HG03354 (cell line): ENCODE measurements around the gene PCSK4.
"Not testable (repeated sequence)": the region's sequence is repeated elsewhere in the genome, so short reads cannot be mapped to it uniquely, and the experiment has no call there.

ENCODE experiments used
- ATAC-seq: cut with Tn5 transposase; IDR thresholded peaks from one replicate; pipeline ENCODE4 v1.9.1; 2021; ENCODE audit warnings: mild to moderate bottlenecking; ENCODE audit not compliant: unreplicated experiment, poor library complexity, severe bottlenecking

Gene PCSK4

DNA sequence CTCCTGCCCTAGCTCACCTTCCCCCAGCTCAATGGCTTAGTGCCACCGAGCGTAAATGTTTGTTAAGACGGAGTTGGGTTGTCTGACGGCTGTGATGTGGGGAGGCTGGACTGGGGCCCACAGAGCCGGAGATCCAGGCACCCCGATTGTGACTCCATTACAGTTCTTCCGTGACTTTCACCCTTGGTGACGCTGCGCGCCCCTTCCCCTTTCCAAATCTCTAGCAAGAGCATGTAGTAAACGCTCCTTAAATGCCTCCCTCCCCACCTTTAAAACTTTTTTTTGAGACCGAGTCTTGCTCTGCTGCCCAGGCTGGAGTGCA, 1.7 kb upstream of the PCSK4 start:
- ATAC-seq = no peak

DNA sequence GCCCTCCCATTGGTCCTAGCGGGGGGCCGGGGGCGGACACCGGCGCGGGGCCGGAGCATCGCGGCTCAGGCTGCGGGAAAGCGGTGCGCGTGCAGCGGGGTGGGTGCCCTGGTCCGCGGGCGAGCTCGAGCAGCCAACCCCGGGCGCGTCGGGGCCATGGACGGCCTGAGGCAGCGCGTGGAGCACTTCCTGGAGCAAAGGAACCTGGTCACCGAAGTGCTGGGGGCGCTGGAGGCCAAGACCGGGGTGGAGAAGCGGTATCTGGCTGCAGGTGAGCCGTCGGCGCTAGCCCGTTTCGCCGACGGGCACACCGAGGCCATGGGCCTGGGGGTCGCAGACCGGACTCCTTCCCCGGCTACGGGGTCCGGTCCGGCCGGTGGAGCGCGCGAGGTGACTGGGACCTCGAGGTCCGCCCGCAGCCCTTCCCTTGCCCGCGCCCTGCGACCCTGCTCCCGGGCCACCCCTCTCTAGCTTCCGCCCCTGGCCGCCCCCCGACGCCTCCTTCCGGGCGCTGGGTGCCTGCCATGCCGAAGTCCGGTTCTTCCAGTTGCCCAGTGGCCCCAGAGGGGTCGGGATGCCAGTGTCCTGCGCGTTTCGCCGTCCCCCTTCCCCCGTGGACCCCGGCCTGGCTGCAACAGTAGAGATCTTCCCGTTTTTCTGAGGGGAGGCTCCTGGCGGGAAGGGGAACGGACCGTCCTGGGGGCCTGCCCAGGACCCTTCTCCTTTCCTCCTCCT, 1.1 kb upstream of the PCSK4 start, which contains the start of gene REEP6:
Gene REEP6, plus strand, starts transcription at position 68 of the 735 bp plus-strand sequence. Its CDS starts 89 bp downstream, at position 157.
- peak; percentile 0 for ATAC-seq

DNA sequence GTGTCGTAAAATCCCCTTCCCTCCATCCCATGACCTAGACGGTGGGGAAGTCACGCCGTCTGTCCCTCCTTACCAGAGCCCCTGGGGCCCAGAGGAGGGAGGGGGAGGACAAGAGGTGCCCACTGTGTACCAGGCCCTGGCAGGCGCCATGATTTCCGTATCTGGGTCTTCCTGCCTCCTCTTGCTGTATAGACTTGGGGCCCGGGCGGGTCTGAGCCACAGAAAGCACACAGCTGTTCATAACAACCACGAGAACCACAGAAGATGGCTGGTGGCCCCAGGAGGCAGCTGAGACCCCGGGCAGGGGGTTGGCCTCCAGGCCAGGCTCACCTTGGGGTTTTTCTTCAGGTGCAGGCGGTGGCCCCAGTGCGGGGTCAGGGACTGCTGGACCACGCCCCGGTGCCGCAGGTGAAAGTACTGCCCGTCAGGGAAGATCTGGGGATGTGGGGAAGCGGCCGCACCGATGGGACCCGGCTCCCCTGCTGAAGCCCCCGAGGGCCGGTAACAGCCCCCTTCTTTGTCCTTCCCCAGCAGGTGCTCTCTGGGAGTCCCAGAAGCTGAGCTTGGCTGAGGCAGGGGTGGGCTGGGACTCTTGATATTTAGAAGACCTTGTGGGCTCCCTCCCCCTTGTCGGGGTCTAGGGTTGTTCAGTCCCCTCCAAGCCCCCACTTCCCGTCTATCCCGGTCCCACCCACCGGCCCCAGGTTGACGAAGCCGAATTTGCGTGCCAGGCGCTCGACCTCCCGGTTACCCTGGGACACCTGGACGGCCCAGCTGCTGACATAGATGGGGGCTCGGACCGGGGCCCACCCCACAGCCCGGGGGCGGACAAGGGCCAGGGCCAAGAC, 463 bp downstream of the PCSK4 start:
- ATAC-seq = no peak

DNA sequence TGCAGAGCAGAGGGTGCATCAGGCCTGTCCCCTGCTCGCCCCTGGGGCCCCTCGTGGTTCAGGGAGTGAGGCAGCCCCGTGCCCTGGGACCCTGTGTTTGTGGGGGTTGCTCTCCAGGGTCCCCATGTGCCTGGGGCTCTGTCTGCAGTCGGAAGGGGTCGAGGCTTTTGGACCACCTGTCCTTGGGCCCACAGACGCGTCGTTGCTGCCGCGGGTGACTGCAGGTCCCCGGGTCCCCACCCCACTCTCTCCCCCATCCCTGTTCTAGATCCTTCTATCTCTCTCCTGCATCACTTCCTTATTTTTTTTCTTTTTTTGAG, 1.9 kb downstream of the PCSK4 start:
- no peak for ATAC-seq

DNA sequence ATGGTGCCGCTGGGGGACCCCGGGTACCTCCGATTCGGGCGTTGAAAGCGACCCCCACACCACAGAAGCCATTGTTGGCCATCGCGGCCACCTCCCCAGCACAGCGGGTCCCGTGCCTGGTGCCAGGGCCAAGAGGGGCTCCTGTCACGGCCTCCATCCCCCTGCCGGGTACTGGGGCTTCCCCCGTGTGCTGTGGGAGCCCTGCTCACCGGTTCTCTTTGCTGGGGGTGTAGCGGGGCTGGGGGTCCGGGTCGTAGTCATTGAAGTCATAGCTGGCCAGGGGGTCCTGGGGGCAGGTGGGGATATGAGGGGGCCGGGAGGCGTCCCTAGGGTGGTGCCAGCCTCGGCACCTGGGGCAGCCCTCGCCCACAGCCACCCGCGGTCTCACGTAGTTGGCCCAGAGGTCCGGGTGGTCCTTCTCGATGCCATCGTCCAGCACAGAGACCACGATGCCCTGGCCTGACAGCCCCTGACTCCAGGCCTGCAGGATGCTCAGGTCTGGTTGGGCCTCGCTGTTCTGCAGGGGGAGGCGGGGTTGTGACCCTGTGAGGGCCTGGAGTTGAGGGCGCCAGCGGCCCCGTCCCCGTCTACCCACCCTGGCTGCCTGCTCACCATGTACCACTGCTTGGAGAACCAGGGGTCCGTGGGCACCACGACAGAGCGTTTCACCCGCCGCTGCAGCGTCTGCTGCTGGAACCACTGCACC, 2.4 kb downstream of the PCSK4 start:
- no peak for ATAC-seq

DNA sequence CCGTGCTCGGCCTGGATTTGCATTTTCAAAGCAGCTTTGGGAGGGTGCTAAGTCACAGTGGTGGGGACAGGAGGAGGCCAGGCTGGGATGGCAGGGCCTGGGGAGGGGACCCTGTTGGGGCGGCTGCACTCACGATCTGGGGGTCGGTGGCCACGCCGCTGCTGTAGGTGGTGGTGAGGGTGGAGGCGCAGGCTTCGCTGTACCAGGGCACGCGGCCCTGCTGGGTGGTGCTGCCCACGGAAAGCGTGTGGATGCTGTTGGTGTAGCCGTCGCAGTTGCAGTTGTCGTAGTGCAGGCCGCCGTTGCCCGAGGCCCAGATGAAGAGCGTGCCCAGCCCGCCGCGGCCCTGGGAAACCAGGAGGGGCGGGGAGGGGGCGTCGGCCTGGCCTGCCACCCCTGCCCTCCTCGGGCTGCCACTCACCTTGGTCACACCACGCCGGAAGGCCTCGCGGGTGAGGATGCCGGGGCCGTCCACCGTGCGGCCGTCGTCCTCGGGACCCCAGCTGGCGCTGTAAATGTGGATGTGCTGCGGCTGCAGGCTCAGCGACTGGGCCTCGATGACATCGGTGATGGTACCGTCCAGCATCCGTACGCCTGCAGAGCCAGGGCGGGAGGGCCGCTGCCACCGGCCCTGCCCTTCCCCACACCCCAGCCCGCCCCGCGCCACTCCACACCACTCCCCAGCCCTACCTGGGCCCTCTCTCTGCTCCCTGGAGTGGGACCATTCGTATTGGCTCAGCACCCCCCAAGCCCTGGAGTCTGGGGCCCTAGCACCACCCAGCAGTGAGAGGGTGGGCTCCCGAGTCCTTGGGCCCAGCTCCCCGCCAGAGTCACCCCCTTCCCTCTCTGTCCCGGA, 3.2 kb downstream of the PCSK4 start:
- no peak for ATAC-seq

DNA sequence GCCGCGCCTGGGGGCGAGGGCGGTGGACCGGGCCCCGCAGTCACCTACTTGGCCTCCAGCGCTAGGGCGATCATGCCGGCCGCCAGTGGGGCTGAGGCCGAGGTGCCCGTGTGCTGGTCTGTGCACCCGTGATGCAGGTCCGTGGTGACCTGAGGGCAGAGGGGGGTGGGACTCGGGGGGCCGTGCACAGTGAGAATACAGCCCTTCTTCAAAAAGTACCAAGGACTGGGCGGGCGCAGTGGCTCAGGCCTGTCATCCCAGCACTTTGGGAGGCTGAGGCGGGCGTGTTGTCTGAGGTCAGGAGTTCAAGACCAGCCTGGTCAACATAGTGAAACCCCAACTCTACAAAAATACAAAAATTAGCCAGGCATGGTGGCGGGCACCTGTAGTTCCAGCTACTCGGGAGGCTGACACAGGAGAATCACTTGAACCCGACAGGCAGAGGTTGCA, 6.1 kb downstream of the PCSK4 start:
- no peak for ATAC-seq

DNA sequence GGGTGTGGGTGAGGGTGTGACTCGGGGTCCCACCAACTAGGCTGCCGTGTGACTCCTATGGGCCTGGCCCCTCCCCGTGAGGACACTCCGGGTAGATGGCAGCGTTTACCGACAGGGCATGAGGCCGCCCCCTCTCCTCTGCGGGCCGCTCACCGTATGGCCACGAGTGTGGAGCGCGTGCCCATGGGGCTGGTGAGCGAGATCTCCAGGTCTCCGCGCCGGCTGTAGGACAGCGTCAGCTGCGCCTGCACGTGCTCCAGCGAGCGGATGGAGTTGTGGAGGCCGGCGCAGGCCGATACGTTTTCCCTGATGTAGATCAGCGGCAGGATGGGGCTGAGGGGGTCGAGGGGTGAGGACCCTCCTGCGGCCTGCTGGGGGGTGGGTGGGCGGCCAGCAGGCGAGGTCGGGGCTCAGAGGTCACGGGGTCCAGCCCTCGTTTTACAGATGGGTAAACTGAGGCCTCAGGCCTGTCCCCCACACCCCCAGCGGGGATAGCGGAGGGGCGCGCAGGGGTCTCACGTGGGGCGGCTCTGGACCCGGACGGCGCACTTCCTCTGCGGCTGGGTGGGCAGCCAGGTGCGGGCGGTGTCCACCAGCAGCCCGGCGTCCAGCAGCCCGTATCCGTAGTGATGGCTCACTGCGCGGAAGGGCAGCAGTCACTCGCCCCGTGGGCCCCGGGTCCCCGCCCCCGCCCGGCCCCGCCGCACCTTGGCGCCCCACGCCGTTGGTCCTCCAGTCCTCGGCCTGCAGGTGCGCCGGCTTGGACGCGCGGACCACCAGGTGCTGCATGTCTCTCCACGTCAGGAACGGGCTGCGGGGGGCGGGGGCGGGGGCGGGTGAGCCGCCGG, 6.8 kb downstream of the PCSK4 start:
- ATAC-seq = no peak

DNA sequence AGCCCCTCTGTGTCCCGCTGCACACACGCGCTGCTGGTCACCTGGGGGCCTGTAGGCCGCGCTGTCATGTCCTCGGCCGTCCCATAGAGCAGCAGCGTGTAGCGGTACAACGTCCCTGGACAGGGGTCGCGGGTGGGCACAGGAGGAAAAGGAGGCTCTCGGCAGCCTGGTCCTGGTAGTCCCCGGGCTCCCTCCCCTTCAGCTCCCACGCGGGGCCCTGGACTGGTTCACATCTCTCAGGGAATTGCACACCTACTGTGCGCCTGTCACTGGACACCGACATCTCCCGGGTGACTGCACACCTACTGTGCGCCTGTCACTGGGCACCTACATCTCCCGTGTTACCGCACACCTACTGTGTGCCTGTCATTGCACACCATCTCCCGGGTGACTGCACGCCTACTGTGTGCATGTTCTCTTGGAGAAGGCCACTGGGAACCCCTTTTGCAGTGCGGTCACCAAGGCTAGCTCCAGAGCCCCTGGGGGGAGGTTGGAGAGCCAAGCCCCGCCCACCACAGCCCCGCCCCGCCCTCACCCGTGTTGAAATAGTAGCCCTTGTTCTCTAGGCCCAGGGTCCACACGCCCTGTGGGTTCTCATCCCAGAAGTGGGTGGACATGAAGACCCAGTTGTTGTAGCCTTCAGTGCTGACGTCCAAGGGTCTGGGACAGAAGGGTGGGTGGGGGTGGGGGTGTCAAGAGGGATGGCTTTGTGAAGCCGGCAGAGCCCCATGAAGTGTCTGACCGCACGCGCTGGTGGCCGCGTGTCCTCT, 7.6 kb downstream of the PCSK4 start:
- no peak for ATAC-seq

DNA sequence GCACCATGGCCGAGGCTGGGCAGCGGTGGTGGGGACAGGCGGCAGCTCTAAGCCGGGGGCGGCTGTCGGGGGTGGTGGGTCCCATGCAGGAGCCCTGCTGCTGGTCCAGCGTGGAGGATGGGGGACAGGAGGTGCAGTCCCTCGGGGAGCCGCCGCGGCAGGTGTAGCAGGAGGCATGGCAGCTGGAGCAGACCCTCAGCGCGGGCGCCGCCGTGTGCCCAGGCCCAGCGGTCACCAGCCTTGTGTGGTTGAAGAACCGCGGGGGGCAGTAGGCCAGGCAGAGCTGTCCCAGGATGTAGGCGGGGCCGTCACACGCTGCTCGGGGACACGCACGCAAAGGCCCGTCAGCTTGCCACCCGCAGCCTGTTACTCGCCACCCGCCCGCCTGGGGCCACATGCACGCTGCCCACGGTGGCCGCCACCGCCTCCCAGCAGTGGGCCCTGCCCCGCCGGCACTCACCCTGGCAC, 8.2 kb downstream of the PCSK4 start:
- no peak for ATAC-seq

DNA sequence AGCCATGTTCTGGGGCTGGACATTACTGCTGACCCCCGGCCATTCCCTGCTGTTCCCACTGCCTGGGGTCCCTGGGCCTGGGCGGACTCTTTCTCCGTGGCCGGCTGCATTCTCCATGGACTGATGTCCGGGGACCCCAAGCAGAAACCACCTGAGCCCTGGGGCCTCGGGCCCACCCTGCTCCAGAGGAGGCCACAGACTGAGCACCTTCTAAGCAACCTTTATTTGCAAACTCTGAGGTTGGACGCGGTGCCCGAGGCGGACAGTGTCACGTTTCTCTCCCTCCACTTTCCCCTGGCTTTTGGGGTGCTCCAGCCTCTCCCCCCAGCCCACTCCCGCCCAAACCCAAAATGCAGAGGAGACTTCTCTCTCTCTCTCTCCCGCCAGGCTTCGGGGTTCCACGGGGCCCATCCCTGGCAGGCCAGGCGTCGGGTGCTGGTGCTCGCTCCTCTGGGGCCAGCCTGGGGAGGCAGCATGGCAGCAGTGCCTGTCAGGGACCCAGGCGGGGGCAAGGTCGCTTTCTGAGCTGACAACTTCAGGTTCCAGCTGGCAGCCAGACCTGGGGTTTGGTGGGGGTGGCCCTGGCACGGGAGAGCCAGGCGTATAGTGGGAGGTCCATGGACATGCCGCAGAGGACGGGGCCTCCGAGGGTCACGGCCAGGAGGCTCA, 8.8 kb downstream of the PCSK4 start:
- ATAC-seq = no peak

DNA sequence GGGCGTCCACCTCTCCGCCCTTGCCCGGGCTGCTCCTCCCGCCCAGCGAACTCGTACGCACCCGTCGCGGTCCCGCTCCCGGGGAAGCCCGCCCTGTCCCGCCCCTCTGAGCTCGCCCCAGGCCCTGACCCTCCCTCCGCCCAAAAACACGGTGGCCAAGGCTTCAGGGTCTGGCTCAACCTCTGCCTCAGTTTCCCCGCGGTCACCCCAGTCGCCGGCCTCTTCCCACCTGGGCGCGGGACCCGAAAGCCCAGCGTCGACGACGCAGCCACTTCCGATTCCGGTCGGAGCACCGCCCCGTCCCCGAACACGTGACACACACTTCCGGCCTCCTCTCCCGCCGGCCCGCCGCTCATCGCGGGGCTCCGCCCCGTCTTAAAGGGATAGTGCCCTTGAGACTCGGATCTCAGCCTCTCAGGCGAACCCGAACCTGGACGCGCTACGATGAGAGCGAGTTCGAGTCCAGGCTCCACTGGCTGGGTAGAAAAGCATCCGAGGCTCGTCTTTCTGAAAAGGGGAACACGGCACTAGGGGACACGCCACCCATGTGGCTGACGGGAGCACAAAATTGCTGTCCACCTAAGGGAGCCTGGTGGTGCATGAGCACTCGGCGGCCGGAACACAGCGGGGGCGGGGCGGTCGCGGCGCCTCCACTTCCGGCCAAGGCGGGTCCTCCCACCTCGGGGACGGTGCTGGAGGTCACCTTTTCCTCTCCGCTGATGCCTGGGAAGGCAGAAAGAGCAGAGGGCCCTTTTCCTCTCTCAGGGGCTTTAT, 11.0 kb downstream of the PCSK4 start, which contains the start of gene C19orf25:
Gene C19orf25, minus strand, starts transcription at position 282 of the 774 bp plus-strand sequence. CDS start 312 bp downstream, outside the sequence.
- peak; percentile 88 for ATAC-seq

DNA sequence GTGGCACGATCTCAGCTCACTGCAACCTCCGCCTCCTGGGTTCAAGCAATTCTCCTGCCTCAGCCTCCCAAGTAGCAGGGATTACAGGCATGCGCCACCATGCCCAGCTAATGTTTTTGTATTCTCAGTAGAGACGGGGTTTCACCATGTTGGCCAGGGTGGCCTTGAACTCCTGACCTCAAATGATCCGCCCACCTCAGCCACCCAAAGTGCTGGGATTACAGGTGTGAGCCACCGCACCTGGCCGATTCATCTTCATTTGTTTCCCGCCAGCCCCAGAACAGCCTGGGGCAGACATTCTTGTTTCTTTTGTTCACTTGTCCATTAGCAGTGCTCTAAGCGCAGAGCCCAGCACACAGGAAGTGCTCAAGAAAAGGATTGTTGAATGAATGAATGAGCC, 13.1 kb downstream of the PCSK4 start:
- ATAC-seq = not testable (repeated sequence)

DNA sequence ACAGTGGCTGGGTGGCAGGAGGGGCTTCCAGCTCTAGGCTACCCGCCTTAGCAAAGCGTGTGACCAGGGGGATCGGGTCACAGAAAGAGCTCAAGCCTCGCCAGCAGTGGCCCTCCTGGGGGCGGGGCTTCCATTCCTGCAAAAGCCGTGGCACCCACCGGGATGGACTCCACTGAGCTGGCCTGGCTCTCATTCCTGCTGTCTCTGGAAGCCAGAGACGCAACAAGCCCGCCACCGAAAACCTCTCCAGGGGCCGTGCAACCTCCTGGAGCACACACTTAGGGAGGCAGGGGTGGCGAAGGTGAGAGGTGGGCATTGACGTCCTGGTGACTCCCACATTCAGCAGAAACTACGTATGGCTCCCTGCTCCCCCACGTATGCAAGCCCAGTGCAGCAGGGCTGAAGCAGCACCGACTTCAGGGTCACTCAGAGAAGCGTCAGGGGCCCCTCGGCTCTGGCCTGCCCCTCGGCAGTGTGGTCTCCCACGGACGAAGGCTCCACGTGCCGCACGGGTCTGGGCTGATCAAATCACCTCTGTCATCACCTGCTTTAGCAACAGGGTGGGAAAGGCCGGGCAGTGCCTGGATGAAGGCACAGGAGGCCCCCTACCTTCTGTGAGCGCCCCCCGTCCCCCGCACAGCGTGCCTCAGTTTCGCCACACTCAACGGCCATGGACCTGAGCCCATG, 14.3 kb downstream of the PCSK4 start:
- ATAC-seq = no peak

DNA sequence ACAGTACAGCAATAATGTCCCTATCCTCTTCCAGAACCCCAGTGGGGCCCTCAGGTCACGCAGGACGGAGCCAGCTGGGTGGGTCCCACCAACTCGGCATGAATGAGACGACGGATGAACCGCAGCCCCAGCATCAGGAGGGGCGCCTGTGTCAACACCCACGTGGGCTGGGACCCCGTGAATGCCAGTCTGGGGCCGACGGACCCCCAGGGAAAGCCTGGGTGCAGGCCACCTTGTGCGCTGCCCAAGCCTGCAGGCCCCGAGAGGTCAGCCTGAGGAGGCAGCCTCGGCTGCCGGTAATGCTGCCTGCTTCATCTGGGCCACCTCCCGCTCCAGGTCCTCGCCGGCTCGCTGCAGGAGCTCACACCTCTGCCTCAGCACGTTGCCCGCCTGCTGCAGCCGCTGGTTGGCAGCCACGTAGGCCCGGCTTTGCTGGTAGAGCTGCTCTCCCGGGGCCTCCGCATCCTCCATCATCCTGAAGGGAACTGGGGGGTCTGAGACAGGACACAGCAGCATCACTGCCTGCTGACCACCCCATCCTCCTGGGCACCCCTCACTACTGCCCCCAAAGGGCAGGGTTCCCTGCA, 15.3 kb downstream of the PCSK4 start:
- no peak for ATAC-seq
